ENCODE measurements around the gene KIF18B.

KIF18B gene

GRCh38 chr17:44928136-44928535, 19.4 kb downstream of the KIF18B start:
- no peak for TF ChIP-seq TAF1 (IDR thresholded peaks at IDR 0.05; ENCODE audit: low read depth)
- TF ChIP-seq EGR1 (IDR thresholded peaks at IDR 0.05), result no peak
- no peak for TF ChIP-seq NFIC (IDR thresholded peaks at IDR 0.05)
- no peak for TF ChIP-seq RAD21 (IDR thresholded peaks at IDR 0.05; ENCODE audit: low read depth)
- no peak for TF ChIP-seq TCF12 (IDR thresholded peaks at IDR 0.05; ENCODE audit: low read depth)

- TF ChIP-seq ZBTB7A (IDR thresholded peaks at IDR 0.05; ENCODE audit: low read depth), result no peak
- no peak for TF ChIP-seq CREB1 (IDR thresholded peaks at IDR 0.05; ENCODE audit: low read depth)
- no peak for TF ChIP-seq TCF12 (IDR thresholded peaks at IDR 0.05; ENCODE audit: low read depth)
- TF ChIP-seq REST (IDR thresholded peaks at IDR 0.05; ENCODE audit: low read depth), result no peak
- no peak for TF ChIP-seq NFIC (IDR thresholded peaks at IDR 0.05)
- TF ChIP-seq EP300 (IDR thresholded peaks at IDR 0.05; ENCODE audit: borderline replicate concordance), result no peak
- no peak for TF ChIP-seq YY1 (IDR thresholded peaks at IDR 0.05; ENCODE audit: low read depth)
- TF ChIP-seq MAX (IDR thresholded peaks at IDR 0.05), result no peak
- no peak for TF ChIP-seq RAD21 (IDR thresholded peaks at IDR 0.05; ENCODE audit: low read depth)
- no peak for TF ChIP-seq USF1 (IDR thresholded peaks at IDR 0.05)
- no peak for TF ChIP-seq CEBPB (IDR thresholded peaks at IDR 0.05)
- no peak for TF ChIP-seq TEAD4 (IDR thresholded peaks at IDR 0.05)
- no peak for TF ChIP-seq TAF1 (IDR thresholded peaks at IDR 0.05; ENCODE audit: low read depth)
- no peak for TF ChIP-seq FOXM1 (IDR thresholded peaks at IDR 0.05; ENCODE audit: borderline replicate concordance, low read depth)
- no peak for TF ChIP-seq EGR1 (IDR thresholded peaks at IDR 0.05)
These were observed 19.9 kb downstream of the KIF18B start for GRCh38 chr17:44927696-44928095.

- TF ChIP-seq EP300 (IDR thresholded peaks at IDR 0.05; ENCODE audit: borderline replicate concordance), result no peak
- TF ChIP-seq EGR1 (IDR thresholded peaks at IDR 0.05), result no peak
- no peak for TF ChIP-seq YY1 (IDR thresholded peaks at IDR 0.05; ENCODE audit: low read depth)
- TF ChIP-seq ZBTB7A (IDR thresholded peaks at IDR 0.05; ENCODE audit: low read depth), result no peak
- TF ChIP-seq CEBPB (IDR thresholded peaks at IDR 0.05), result no peak
- TF ChIP-seq RAD21 (IDR thresholded peaks at IDR 0.05; ENCODE audit: low read depth), result no peak
These were observed 20.6 kb downstream of the KIF18B start for GRCh38 chr17:44926821-44927525.

- TF ChIP-seq YY1 (IDR thresholded peaks at IDR 0.05; ENCODE audit: low read depth) (no peak), EGR1 (IDR thresholded peaks at IDR 0.05) (no peak), CREB1 (IDR thresholded peaks at IDR 0.05; ENCODE audit: low read depth) (no peak)
These were observed 21.6 kb downstream of the KIF18B start for GRCh38 chr17:44925731-44926697.

GRCh38 chr17:44924107-44924544, 23.4 kb downstream of the KIF18B start:
- no peak for TF ChIP-seq CEBPB (IDR thresholded peaks at IDR 0.05)
- no peak for TF ChIP-seq USF1 (IDR thresholded peaks at IDR 0.05)
- TF ChIP-seq TCF12 (IDR thresholded peaks at IDR 0.05; ENCODE audit: low read depth), result no peak
- TF ChIP-seq RAD21 (IDR thresholded peaks at IDR 0.05; ENCODE audit: low read depth), result no peak
- no peak for TF ChIP-seq TEAD4 (IDR thresholded peaks at IDR 0.05)
- TF ChIP-seq FOXM1 (IDR thresholded peaks at IDR 0.05; ENCODE audit: borderline replicate concordance, low read depth), result no peak
- TF ChIP-seq NFIC (IDR thresholded peaks at IDR 0.05), result no peak

- TF ChIP-seq RAD21 (IDR thresholded peaks at IDR 0.05; ENCODE audit: low read depth) (no peak), REST (IDR thresholded peaks at IDR 0.05; ENCODE audit: low read depth) (no peak), MAX (IDR thresholded peaks at IDR 0.05) (no peak), USF1 (IDR thresholded peaks at IDR 0.05) (no peak)
These were observed 24.7 kb downstream of the KIF18B start for GRCh38 chr17:44922746-44923470.

All from Ishikawa (cell line).